ENCODE measurements around the gene TNFRSF1B.

DNA sequence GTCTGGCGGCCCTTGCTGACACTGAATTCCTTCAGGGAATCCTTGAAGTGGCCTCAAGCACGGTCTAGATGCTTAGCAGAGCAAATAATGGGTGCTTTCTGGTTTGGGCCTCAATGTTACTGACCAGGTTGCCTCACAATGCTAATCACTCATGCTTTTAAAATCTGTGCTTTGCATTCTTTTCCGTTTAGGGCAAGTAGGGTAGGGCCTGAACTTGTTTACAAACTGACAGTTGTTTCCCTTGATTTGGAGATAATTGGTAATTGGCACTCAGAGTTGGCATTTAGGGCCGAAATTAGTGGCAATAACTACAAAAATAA is 64.4 kb downstream of the TNFRSF1B start:
- TF ChIP-seq, protein P1, sequence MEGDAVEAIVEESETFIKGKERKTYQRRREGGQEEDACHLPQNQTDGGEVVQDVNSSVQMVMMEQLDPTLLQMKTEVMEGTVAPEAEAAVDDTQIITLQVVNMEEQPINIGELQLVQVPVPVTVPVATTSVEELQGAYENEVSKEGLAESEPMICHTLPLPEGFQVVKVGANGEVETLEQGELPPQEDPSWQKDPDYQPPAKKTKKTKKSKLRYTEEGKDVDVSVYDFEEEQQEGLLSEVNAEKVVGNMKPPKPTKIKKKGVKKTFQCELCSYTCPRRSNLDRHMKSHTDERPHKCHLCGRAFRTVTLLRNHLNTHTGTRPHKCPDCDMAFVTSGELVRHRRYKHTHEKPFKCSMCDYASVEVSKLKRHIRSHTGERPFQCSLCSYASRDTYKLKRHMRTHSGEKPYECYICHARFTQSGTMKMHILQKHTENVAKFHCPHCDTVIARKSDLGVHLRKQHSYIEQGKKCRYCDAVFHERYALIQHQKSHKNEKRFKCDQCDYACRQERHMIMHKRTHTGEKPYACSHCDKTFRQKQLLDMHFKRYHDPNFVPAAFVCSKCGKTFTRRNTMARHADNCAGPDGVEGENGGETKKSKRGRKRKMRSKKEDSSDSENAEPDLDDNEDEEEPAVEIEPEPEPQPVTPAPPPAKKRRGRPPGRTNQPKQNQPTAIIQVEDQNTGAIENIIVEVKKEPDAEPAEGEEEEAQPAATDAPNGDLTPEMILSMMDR (conservative IDR thresholded peaks at IDR 0.05 in 1 of 2, IDR thresholded peaks at IDR 0.05 in 1 of 2; ENCODE audit: extremely low read depth in 1 of 2, insufficient read depth in 1 of 2, low read depth in 1 of 2, low read length in 2 of 2), result no peak
- no peak for TF ChIP-seq EZH2 (IDR thresholded peaks at IDR 0.05; ENCODE audit: borderline replicate concordance, low read length)
